NCI-H2107 treated with DMSO at 0.1 percent for 48 hours (cell line): ENCODE measurements around the gene OCLN.
"Not testable (repeated sequence)": the region's sequence is repeated elsewhere in the genome, so short reads cannot be mapped to it uniquely, and the experiment has no call there.

ENCODE experiments used
- DNase-seq: peaks from one replicate; lab custom pipeline; 2025; ENCODE audit not compliant: unreplicated experiment; lab: John Stamatoyannopoulos, UW

Gene OCLN

GRCh38 chr5:69492391-69492922 lies at the start of gene OCLN:
Gene OCLN, plus strand, starts transcription at chr5:69492790. Its CDS starts 11,455 bp downstream, at chr5:69504245.
- DNase-seq = peak; percentile 54

GRCh38 chr5:69444127-69444754 lies 48.3 kb upstream of the OCLN start:
- DNase-seq = no peak

- DNase-seq = no peak
Measured at GRCh38 chr5:69449511-69449910, 43.1 kb upstream of the OCLN start.

- no peak for DNase-seq
Measured at GRCh38 chr5:69450116-69450515, 42.5 kb upstream of the OCLN start.

GRCh38 chr5:69450527-69450926 lies 42.1 kb upstream of the OCLN start:
- not testable (repeated sequence) for DNase-seq

- DNase-seq = no peak
Measured at GRCh38 chr5:69451941-69452647, 40.5 kb upstream of the OCLN start.

- not testable (repeated sequence) for DNase-seq
Measured at GRCh38 chr5:69453487-69453886, 39.1 kb upstream of the OCLN start.

- no peak for DNase-seq
Measured at GRCh38 chr5:69454460-69455249, 37.9 kb upstream of the OCLN start.

- not testable (repeated sequence) for DNase-seq
Measured at GRCh38 chr5:69455428-69455988, 37.1 kb upstream of the OCLN start.

- no peak for DNase-seq
Measured at GRCh38 chr5:69462170-69462569, 30.4 kb upstream of the OCLN start.

GRCh38 chr5:69466375-69466774 lies 26.2 kb upstream of the OCLN start:
- not testable (repeated sequence) for DNase-seq

GRCh38 chr5:69467442-69468225 lies 25.0 kb upstream of the OCLN start:
- DNase-seq = no peak

- DNase-seq = no peak
Measured at GRCh38 chr5:69468631-69469030, 24.0 kb upstream of the OCLN start.

GRCh38 chr5:69471516-69471915 lies 21.1 kb upstream of the OCLN start:
- DNase-seq = not testable (repeated sequence)

GRCh38 chr5:69472535-69473143 lies 20.0 kb upstream of the OCLN start:
- not testable (repeated sequence) for DNase-seq

GRCh38 chr5:69477170-69477569 lies 15.4 kb upstream of the OCLN start:
- no peak for DNase-seq

GRCh38 chr5:69478296-69478695 lies 14.3 kb upstream of the OCLN start:
- not testable (repeated sequence) for DNase-seq

- no peak for DNase-seq
Measured at GRCh38 chr5:69484891-69485290, 7.7 kb upstream of the OCLN start.

- no peak for DNase-seq
Measured at GRCh38 chr5:69485471-69485870, 7.1 kb upstream of the OCLN start.

GRCh38 chr5:69489246-69489645 lies 3.3 kb upstream of the OCLN start:
- DNase-seq = no peak
